Gastrocnemius medialis (tissue), 4 donors: ENCODE data around the gene PRKCE. TPM values are rescaled to one million over a fixed set of nuclear protein-coding genes. Genes with fewer than 3 reads are reported as not detected.

Experiments used
- ATAC-seq, 2 donors: fragments of 150-250 bp; one replicate each; pipeline ENCODE4 v1.9.1; 2016
- DNase-seq, 2 donors: peaks; one replicate each; pipeline ENCODE4 v3.0.0-alpha.2; 2019
- H3K27ac ChIP-seq, 4 donors: fragments of 200-600 bp; sonication (generic); 1 replicate in 1 of 4; 2 replicates in 3 of 4; pipeline ENCODE4 v1.5.1; 2016 to 2018; ENCODE audit warnings: mild to moderate bottlenecking in 2 of 4, moderate library complexity in 1 of 4
- H3K27me3 ChIP-seq, 3 donors: fragments of 200-600 bp; sonication (generic) in 2 of 3; 1 replicate in 1 of 3; 2 replicates in 2 of 3; pipeline versions ENCODE4 v1.5.1 to v1.6.0; 2016 to 2019; ENCODE audit warnings: mild to moderate bottlenecking in 1 of 3, moderate library complexity in 1 of 3
- H3K36me3 ChIP-seq, 2 donors: fragments of 200-600 bp; sonication (generic) in 1 of 2; one replicate each; pipeline ENCODE4 v1.5.1; 2017 to 2018
- H3K4me1 ChIP-seq, 2 donors: fragments of 200-600 bp; sonication (generic) in 1 of 2; one replicate each; pipeline ENCODE4 v1.5.1; 2016 to 2017; ENCODE audit warnings: mild to moderate bottlenecking in 2 of 2
- H3K4me3 ChIP-seq, 4 donors: fragments of 200-600 bp; sonication (generic) in 3 of 4; 1 replicate in 1 of 4; 2 replicates in 3 of 4; pipeline ENCODE4 v1.5.1; 2016 to 2019; ENCODE audit warnings: mild to moderate bottlenecking in 2 of 4
- H3K9me3 ChIP-seq, 3 donors: fragments of 200-600 bp; sonication (generic) in 2 of 3; 1 replicate in 1 of 3; 2 replicates in 2 of 3; pipeline ENCODE4 v1.5.1; 2016 to 2019
- POLR2A ChIP-seq, 2 donors: fragments of 450-650 bp; IDR thresholded peaks; one replicate each; pipeline ENCODE4 v1.6.1; 2017; ENCODE audit warnings: antibody characterized with exemption in 2 of 2, mild to moderate bottlenecking in 2 of 2, moderate library complexity in 2 of 2
- in situ Hi-C, 4 donors: fragments of 200-750 bp; cut with MboI; loops; one replicate each; pipeline versions ENCODE4 v1.15.0 to v1.8.0; 2017; ENCODE audit warnings: low sequenced_read_pairs in 4 of 4
- intact Hi-C: fragments of 100-400 bp; cut with DNase I; formaldehyde crosslinking; loops from one replicate; pipeline ENCODE4 v1.15.1; 2023; ENCODE audit warnings: low total_unique reads
- total RNA-seq, 4 donors: library from RNA; depleted of rRNA; stranded (reverse); fragments of >200 nt; gene quantifications; one replicate each; pipeline versions ENCODE4 v1.1.0 to v1.2.3, GENCODE V29; 2016
- TF ChIP-seq, protein P1 (sequence below), 5 experiments: fragments of 450-650 bp in 3 of 5; fragments of 200-600 bp in 2 of 5; sonication (generic) in 2 of 5; IDR thresholded peaks in 4 of 5; conservative IDR thresholded peaks in 1 of 5; 1 replicate in 4 of 5; 2 replicates in 1 of 5; pipeline ENCODE4 v1.5.1; 2016 to 2019; ENCODE audit warnings: antibody characterized with exemption in 5 of 5, mild to moderate bottlenecking in 3 of 5, moderate library complexity in 3 of 5

PRKCE gene
- total RNA-seq, 4 donors from 2014 or later = 5.8 to 28.9 (median 11.8) TPM

DNA sequence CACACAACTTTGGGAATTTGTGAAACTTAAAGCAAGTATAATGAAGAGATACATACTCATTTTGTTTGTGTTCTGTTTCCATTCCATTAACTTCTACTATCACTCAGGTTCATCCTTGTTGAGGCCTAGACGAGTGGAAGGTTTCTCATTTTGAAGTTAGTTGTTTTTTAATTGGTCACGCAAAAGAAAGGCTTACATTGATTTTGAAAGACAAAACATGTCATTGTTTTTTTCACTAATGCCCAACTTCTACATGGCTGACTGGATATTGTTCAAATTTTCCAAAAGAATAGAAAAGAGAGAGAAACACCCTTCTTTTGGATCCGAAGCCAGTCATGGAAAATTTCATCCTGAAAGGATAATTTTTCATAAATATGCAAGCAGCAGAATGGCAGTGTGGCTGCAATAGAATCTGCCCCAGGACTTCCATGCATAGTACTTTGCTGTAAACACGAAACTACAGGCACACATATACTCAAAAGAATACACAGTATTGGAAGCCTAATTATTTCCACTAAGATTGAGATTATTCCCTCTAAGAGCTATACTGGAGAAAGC is 27.4 kb downstream of the PRKCE start:
- H3K4me1 ChIP-seq = peaks cover 43 to 55% of the 10 kb centered on the region in 2 donors
- no peaks in the 10 kb centered on the region for H3K27me3 ChIP-seq
- no peak for DNase-seq
- no peaks in the 10 kb centered on the region for H3K36me3 ChIP-seq
- in situ Hi-C loops (no loop called here), intact Hi-C loops (no loop called here)
- H3K9me3 ChIP-seq = no peaks in the 10 kb centered on the region
- H3K27ac ChIP-seq = no peak overlapping the region
- H3K4me3 ChIP-seq = no peak overlapping the region
- no peak for ATAC-seq
- TF ChIP-seq, protein P1, sequence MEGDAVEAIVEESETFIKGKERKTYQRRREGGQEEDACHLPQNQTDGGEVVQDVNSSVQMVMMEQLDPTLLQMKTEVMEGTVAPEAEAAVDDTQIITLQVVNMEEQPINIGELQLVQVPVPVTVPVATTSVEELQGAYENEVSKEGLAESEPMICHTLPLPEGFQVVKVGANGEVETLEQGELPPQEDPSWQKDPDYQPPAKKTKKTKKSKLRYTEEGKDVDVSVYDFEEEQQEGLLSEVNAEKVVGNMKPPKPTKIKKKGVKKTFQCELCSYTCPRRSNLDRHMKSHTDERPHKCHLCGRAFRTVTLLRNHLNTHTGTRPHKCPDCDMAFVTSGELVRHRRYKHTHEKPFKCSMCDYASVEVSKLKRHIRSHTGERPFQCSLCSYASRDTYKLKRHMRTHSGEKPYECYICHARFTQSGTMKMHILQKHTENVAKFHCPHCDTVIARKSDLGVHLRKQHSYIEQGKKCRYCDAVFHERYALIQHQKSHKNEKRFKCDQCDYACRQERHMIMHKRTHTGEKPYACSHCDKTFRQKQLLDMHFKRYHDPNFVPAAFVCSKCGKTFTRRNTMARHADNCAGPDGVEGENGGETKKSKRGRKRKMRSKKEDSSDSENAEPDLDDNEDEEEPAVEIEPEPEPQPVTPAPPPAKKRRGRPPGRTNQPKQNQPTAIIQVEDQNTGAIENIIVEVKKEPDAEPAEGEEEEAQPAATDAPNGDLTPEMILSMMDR (IDR thresholded peaks at IDR 0.05 in 4 of 5, conservative IDR thresholded peaks at IDR 0.05 in 1 of 5) = no peak
- no peak for TF ChIP-seq POLR2A (IDR thresholded peaks at IDR 0.05)

DNA sequence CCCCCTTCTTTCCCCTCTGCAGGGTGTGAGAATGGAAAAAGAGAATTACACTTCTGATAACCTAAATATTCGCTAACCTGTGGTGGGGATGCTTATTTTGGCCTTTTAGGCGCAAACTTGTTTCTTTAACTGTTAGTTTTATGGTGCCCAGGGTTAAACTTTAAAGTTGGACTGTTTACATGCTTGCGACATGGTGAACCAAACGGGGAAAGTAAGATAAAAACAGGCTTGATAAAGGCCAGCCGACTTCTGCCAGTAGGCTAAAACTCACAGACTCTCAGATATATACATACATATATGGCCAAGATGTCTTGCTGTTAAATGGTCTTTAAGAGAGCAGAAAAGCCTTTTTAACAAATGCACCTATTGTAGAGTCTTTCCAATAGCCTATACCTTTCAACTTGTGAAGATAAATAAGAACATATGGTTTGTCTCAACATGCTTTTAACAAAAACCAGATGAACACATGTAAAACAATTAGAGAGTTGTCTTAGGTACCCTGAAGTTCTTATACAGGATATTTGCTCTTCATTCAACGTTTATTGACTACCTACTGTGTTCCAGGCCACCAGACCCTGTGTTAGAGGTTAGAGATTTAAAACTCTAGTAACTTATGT is 29.0 kb downstream of the PRKCE start:
- no peak for ATAC-seq

DNA sequence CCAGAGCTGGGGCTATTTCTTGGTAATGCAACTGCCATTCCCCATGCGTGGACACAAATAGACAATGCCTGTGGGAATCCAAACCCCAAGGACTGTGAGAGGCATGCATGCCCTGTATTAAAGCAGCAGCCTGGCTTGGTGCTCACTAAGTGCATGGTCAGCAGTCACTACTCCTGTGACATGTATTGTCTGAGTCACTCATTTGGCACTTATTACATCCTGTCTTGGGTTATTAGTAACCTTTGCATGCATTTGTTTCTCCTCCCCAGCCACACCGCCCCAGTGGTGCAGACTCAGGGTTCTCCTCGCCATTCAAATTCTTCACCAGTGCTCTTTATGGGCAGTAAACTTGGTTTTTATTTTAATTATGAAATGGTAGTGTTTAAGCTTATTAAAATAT is 30.2 kb downstream of the PRKCE start:
- peak; percentile 64 to 68 for DNase-seq
- Histone ChIP-seq H3K27me3 (no peaks in the 10 kb centered on the region), H3K4me1 (peaks cover 42 to 44% of the 10 kb centered on the region in 2 donors), H3K27ac (peak overlapping the region; percentile 56 to 79 (median 76)), H3K4me3 (no peak overlapping the region), H3K36me3 (no peaks in the 10 kb centered on the region), H3K9me3 (no peaks in the 10 kb centered on the region)
- in situ Hi-C loops = no loop called here
- TF ChIP-seq, protein P1 (IDR thresholded peaks at IDR 0.05 in 4 of 5, conservative IDR thresholded peaks at IDR 0.05 in 1 of 5) = no peak
- TF ChIP-seq POLR2A (IDR thresholded peaks at IDR 0.05) = no peak
- intact Hi-C loops = loop anchor here (2.0 kb wide), 1 partner anchor 31 kb away; the partner anchor contains the start of gene PRKCE
- ATAC-seq = peak; percentile 92 to 98

More for the DNA sequence above, 29.0 kb downstream of the PRKCE start:
- Histone ChIP-seq H3K4me3 (no peak overlapping the region), H3K36me3 (no peaks in the 10 kb centered on the region), H3K9me3 (no peaks in the 10 kb centered on the region), H3K27ac (no peak overlapping the region), H3K27me3 (no peaks in the 10 kb centered on the region), H3K4me1 (peaks cover 48 to 55% of the 10 kb centered on the region in 2 donors)
- in situ Hi-C loops = no loop called here
- TF ChIP-seq, protein P1 (IDR thresholded peaks at IDR 0.05 in 4 of 5, conservative IDR thresholded peaks at IDR 0.05 in 1 of 5) = no peak
- no peak for TF ChIP-seq POLR2A (IDR thresholded peaks at IDR 0.05)
- DNase-seq = no peak
- intact Hi-C loops = loop anchor here (2.0 kb wide), 1 partner anchor 30 kb away; the partner anchor contains the start of gene PRKCE

DNA sequence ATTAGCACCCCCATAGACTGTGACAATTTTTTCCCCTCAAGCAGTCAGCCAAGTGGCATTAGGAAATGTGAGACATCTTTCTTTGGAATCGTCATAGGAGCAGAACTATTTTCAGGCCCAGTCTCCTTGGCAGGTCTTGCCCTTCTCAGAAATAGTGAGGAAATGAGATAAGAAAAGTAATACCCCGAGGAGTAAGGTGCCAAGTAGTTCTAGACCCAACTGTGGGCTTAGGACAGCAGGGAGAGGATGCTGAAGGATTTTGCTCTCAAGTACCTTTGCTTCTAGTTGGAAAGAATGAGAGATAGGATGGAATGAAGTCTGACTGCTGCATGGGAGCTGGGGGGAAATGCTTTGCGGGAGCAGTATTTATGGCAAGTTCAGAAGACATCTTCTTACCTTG is 31.8 kb downstream of the PRKCE start:
- no peak for DNase-seq
- intact Hi-C loops = no loop called here
- TF ChIP-seq POLR2A (IDR thresholded peaks at IDR 0.05) = no peak
- TF ChIP-seq, protein P1 (IDR thresholded peaks at IDR 0.05 in 4 of 5, conservative IDR thresholded peaks at IDR 0.05 in 1 of 5) = no peak
- ATAC-seq = peak; percentile 10 to 67
- Histone ChIP-seq H3K9me3 (no peaks in the 10 kb centered on the region), H3K4me1 (peaks cover 42 to 44% of the 10 kb centered on the region in 2 donors), H3K4me3 (no peak overlapping the region), H3K36me3 (no peaks in the 10 kb centered on the region), H3K27me3 (no peaks in the 10 kb centered on the region), H3K27ac (peak overlapping the region; percentile 56 to 79 (median 76))
- in situ Hi-C loops = no loop called here
